ENCODE data around the gene LUC7L.

LUC7L gene

DNA sequence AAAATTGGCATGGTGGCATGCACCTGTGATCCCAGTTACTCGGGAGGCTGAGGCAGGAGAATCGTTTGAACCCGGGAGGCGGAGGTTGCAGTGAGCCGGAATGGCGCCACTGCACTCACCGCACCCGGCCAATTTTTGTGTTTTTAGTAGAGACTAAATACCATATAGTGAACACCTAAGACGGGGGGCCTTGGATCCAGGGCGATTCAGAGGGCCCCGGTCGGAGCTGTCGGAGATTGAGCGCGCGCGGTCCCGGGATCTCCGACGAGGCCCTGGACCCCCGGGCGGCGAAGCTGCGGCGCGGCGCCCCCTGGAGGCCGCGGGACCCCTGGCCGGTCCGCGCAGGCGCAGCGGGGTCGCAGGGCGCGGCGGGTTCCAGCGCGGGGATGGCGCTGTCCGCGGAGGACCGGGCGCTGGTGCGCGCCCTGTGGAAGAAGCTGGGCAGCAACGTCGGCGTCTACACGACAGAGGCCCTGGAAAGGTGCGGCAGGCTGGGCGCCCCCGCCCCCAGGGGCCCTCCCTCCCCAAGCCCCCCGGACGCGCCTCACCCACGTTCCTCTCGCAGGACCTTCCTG is 49.1 kb downstream of the LUC7L start, which contains the start of gene HBQ1:
Gene HBQ1 (plus strand): TSS at position 359 of the 575 bp plus-strand sequence. CDS start 28 bp downstream, at position 387.
- Histone ChIP-seq H3K4me3 (ENCODE audit: severe bottlenecking) (peak within 1 kb of the TSS; percentile 8), H3K36me3 (ENCODE audit: low read depth) (no peaks in the 10 kb centered on the region), H3K4me1 (ENCODE audit: insufficient read depth, poor library complexity, severe bottlenecking) (no peaks in the 10 kb centered on the region), H3K9me3 (ENCODE audit: severe bottlenecking) (no peaks in the 10 kb centered on the region), H3K27ac (ENCODE audit: poor library complexity, severe bottlenecking) (no peak within 1 kb of the TSS), H3K27me3 (ENCODE audit: insufficient read depth, poor library complexity, severe bottlenecking) (peaks cover 36% of the 10 kb centered on the region)
- ATAC-seq (ENCODE audit: low read depth) (peak; percentile 8; the same call in 2 of the 3 replicates), DNase-seq (ENCODE audit: low spot score) (no peak)
- TF ChIP-seq, protein P1, sequence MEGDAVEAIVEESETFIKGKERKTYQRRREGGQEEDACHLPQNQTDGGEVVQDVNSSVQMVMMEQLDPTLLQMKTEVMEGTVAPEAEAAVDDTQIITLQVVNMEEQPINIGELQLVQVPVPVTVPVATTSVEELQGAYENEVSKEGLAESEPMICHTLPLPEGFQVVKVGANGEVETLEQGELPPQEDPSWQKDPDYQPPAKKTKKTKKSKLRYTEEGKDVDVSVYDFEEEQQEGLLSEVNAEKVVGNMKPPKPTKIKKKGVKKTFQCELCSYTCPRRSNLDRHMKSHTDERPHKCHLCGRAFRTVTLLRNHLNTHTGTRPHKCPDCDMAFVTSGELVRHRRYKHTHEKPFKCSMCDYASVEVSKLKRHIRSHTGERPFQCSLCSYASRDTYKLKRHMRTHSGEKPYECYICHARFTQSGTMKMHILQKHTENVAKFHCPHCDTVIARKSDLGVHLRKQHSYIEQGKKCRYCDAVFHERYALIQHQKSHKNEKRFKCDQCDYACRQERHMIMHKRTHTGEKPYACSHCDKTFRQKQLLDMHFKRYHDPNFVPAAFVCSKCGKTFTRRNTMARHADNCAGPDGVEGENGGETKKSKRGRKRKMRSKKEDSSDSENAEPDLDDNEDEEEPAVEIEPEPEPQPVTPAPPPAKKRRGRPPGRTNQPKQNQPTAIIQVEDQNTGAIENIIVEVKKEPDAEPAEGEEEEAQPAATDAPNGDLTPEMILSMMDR (IDR thresholded peaks at IDR 0.05; ENCODE audit: poor library complexity, severe bottlenecking), result peak; percentile 38

DNA sequence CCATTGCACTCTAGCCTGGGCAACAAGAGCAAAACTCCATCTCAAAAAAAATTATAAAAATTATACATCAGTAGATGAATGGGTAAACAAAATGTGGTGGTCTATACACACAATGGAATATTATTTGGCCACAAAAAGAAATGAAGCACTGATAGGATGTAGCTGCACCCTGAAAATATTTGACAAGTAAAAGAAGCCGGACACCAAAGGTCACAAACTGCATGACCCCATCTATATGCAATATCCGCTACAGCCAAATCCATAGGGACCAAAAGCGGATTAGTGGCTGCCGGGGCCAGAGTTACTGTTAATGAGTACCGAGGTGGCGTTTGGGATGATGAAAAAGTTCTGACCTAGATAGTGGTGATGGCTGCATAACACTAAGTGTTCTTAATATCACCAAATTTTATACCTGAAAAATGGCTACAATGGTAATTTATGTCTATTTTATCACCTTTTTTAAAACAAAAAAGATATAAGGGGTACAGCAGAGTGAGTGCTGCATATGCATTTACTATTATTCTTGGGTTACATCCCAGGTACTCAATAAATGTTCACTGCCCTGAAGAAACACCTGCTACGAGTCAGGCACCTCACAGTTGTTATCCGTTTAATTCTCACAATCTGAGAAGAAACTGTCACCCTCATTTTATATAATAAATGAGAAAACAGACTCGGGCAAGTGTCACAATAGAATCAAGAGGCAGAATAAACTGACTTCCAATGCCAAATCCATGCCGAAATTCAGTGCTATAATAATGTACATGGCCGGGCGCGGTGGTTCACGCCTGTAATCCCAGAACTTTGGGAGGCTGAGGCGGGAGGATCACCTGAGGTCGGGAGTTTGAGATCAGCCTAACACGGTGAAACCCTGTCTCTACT is 49.8 kb downstream of the LUC7L start:
- no peaks in the 10 kb centered on the region for H3K36me3 ChIP-seq (ENCODE audit: low read depth)
- TF ChIP-seq, protein P1 (IDR thresholded peaks at IDR 0.05; ENCODE audit: poor library complexity, severe bottlenecking), result no peak
- H3K4me3 ChIP-seq (ENCODE audit: severe bottlenecking), result no peak overlapping the region
- H3K27me3 ChIP-seq (ENCODE audit: insufficient read depth, poor library complexity, severe bottlenecking), result peaks cover 44% of the 10 kb centered on the region
- H3K9me3 ChIP-seq (ENCODE audit: severe bottlenecking), result no peaks in the 10 kb centered on the region
- no peak for DNase-seq (ENCODE audit: low spot score)
- H3K4me1 ChIP-seq (ENCODE audit: insufficient read depth, poor library complexity, severe bottlenecking), result no peaks in the 10 kb centered on the region
- no peak for ATAC-seq (ENCODE audit: low read depth)
- no peak overlapping the region for H3K27ac ChIP-seq (ENCODE audit: poor library complexity, severe bottlenecking)

DNA sequence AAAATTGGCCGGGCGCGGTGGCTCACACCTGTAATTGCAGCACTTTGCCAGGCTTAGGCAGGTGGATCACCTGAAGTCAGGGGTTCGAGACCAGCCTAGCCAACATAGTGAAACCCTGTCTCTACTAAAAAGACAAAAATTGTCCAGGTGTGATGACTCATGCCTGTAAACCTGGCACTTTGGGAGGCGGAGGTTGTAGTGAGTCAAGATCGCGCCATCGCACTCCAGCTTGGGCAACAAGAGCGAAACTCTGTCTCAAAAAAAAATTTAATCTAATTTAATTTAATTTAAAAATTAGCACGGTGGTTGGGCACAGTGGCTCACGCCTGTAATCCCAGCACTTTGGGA is 50.6 kb downstream of the LUC7L start:
- H3K4me3 ChIP-seq (ENCODE audit: severe bottlenecking), result no peak overlapping the region
- peaks cover 46% of the 10 kb centered on the region for H3K27me3 ChIP-seq (ENCODE audit: insufficient read depth, poor library complexity, severe bottlenecking)
- TF ChIP-seq, protein P1 (IDR thresholded peaks at IDR 0.05; ENCODE audit: poor library complexity, severe bottlenecking), result no peak
- H3K27ac ChIP-seq (ENCODE audit: poor library complexity, severe bottlenecking), result no peak overlapping the region
- ATAC-seq (ENCODE audit: low read depth), result no peak
- no peaks in the 10 kb centered on the region for H3K36me3 ChIP-seq (ENCODE audit: low read depth)
- H3K9me3 ChIP-seq (ENCODE audit: severe bottlenecking), result no peaks in the 10 kb centered on the region
- H3K4me1 ChIP-seq (ENCODE audit: insufficient read depth, poor library complexity, severe bottlenecking), result no peaks in the 10 kb centered on the region
- DNase-seq (ENCODE audit: low spot score), result no peak

- Histone ChIP-seq H3K4me1 (ENCODE audit: insufficient read depth, poor library complexity, severe bottlenecking) (no peaks in the 10 kb centered on the region), H3K36me3 (ENCODE audit: low read depth) (no peaks in the 10 kb centered on the region), H3K9me3 (ENCODE audit: severe bottlenecking) (no peaks in the 10 kb centered on the region), H3K27ac (ENCODE audit: poor library complexity, severe bottlenecking) (no peak overlapping the region), H3K27me3 (ENCODE audit: insufficient read depth, poor library complexity, severe bottlenecking) (peaks cover 51% of the 10 kb centered on the region), H3K4me3 (ENCODE audit: severe bottlenecking) (no peak overlapping the region)
- ATAC-seq (ENCODE audit: low read depth) (0 out of 3 replicates have a peak, but pooled peaks have one; percentile 3), DNase-seq (ENCODE audit: low spot score) (no peak)
- TF ChIP-seq, protein P1 (IDR thresholded peaks at IDR 0.05; ENCODE audit: poor library complexity, severe bottlenecking), result no peak
Measured at GRCh38 chr16:177981-178667, 51.1 kb downstream of the LUC7L start.

Data from RWPE2 (cell line).